HG03039 (cell line): ENCODE results near the gene PPIL4.

Source experiments
- ATAC-seq: cut with Tn5 transposase; IDR thresholded peaks from one replicate; pipeline ENCODE4 v1.9.1; 2021; ENCODE audit warnings: mild to moderate bottlenecking, moderate library complexity; ENCODE audit not compliant: unreplicated experiment

PPIL4 gene

DNA sequence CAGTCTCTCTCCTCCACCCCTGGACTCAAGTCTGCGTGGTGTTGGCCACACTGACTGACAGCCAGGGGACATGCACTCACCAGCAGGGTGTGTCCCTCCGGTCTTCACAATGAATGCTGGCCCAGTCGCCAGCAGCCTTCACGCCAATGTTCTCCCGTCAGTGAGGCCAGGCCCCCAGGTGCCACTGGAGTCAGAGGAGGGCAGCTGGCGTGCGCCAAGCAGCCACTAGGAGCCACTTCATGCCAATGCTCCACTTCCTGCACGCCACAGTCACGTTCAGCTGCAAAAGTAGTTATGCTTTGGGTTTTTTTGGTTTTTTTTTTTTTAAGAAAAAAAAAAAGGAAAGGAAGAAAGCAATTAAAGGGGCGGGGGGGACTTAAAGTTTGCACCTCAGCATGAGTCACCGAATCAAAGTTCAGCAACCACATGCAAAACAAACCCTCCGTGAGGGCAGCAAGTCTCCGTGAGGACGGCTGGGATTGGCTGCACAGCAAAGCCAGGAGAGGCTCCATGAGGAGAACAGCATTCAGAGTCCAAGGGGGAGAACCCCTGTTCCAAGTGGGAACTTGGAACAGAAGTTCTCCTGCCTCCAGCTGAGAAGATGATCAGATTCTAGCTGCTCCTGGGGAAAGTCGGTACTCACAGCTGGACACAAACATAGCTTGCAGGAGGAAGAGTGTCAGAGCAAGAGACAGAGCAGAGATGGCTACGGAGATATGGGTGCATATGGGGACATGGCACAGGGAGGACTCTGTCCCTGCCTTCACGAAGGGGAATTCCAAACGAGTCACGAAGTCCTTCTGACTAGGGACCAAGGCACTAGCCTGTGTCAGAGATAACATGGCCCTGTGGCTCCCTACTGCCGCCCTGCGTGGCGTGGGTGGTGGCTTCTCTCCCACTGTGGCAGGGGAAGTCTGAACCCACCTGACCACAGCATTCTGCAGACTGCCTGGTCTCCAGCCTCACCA is 60.8 kb downstream of the PPIL4 start, which contains the start of gene ZC3H12D:
ZC3H12D (minus strand) TSS at position 282 of the 968 bp plus-strand sequence. CDS start 10,471 bp downstream, outside the sequence.
- ATAC-seq, result no peak

- ATAC-seq, result no peak
These were observed 61.8 kb downstream of the PPIL4 start for GRCh38 chr6:149483849-149484655.

GRCh38 chr6:149483334-149483725 is 62.5 kb downstream of the PPIL4 start:
- ATAC-seq, result no peak

GRCh38 chr6:149482545-149483333 is 63.1 kb downstream of the PPIL4 start:
- ATAC-seq, result no peak

DNA sequence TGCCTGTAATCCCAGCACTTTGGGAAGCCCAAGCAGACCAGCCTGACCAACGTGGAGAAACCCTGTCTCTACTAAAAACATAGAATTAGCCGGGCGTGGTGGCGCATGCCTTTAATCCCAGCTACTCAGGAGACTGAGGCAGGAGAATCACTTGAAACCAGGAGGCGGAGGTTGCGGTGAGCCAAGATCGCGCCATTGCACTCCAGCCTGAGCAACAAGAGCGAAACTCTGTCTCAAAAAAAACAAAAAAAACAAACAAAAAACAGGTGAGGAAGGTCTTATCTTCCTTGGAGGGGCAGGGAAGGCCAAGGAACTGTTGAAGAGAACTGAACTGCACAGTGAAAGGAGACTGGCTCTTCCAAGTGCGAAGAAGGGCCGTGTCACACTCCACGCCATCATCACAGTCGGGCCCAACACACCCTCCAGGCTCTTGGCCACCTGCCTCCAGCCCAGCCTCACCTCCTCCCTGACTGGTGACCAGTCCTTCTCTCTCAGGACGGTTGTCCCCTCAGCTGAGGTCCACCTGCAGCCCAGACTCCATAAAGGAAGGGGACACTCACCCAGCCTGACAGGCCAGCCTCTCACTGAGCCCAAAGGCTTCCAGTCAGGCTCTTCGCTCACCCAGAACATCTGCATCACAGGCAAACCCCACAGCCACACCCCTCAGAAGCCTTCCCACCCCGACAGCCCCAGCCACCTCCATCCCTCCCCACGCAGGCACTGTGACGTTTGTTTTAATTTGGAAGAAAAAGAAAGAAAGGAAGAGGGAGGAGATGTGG is 65.2 kb downstream of the PPIL4 start:
- ATAC-seq, result no peak

GRCh38 chr6:149478631-149479314 is 67.1 kb downstream of the PPIL4 start:
- ATAC-seq, result no peak

GRCh38 chr6:149477544-149477943 is 68.3 kb downstream of the PPIL4 start:
- no peak for ATAC-seq

DNA sequence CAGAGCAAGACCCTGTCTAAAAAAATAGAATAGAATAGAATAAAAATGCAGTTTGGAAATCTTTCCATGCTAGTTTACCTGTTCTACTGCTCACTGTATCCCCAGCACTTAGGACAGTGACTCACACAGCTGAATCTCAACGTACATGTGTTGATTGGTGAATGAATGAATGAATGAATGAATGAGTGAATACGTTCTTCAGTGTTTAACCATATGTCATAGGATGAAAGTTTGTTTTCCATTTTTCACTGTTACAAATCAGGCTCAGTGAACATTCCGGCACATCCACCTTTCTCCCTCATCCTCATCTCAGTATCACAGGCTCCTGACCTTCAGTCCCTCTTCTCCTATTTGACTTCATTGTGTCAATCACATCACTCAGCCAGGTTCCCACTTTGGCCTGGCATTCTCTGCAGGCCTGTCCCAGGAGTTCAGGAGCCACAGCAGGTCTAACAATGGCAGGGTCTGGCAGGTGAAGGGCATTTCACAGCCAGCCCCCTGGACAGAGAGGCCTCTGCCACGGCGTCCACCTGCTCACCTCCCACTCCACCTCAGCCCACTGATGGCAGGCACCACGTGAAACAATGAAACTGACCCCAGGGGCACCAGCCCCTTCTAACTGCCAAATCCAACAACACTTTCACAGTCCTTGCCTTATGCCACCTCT is 68.9 kb downstream of the PPIL4 start:
- ATAC-seq, result no peak

DNA sequence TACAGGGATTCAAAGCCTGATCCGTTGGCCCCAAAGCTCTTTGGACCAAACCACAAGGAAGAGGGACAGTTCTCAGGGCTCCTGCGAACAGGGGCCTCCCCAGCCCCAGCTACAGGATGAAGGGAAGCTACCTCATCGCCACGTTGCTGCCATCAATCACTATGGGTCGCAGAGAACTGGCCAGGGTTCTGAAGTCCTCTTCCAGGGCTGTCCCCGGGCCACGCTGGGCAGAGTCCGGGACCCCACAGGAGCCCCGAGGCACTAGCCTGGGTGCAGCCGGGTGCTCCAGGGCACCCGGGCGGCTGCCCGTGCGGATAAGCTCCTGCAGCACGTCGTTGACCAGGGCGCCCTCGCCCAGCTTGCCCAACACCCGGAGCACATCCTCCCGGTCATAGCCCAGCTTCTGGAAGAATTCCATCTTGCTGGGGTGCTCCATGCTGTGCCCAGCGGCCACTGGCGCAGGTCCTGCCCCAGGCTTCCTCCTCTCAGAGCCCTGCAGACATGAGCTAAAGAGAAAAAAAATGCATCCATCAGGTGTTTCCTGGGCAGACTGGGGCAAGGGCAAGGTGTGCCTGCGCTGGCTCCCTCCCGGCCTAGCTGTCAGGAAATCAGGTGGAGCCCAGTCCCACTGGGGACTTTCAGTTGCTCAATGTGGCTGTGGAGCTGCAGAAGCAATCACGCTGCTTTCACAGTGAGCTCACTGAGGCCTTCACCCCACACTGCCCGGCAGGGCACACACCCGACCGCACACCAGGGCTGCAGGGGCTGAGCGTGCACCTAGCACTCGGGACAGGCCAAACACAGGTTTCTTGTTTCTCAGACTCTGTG is 71.5 kb downstream of the PPIL4 start:
- no peak for ATAC-seq

- no peak for ATAC-seq
These were observed 72.5 kb downstream of the PPIL4 start for GRCh38 chr6:149473080-149474052.

GRCh38 chr6:149472241-149472640 is 73.6 kb downstream of the PPIL4 start:
- ATAC-seq, result no peak

GRCh38 chr6:149471801-149472200 is 74.0 kb downstream of the PPIL4 start:
- ATAC-seq, result peak; percentile 32

GRCh38 chr6:149470948-149471347 is 74.9 kb downstream of the PPIL4 start:
- ATAC-seq, result no peak

GRCh38 chr6:149468179-149468578 is 77.7 kb downstream of the PPIL4 start:
- no peak for ATAC-seq

- ATAC-seq, result no peak
These were observed 78.6 kb downstream of the PPIL4 start for GRCh38 chr6:149467265-149467664.

DNA sequence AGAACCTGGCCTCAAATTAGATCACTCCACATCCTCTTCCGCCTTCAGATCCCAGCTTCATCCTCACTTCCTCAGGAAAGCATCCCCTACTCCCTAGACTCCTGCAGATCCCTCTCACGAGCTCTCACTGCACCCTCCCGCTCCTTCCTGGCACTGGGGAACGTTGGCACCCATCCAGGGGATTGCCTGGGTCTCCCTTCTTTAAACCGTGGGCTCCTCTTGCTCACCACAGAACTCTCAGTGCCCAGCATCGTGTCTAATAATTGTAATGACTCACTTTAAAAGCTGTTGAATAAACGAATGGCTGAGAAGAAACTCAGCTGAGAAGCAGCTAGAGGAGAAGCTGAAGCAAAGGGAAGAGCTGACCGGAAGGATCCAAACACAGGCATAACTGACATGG is 81.4 kb downstream of the PPIL4 start:
- ATAC-seq, result no peak

DNA sequence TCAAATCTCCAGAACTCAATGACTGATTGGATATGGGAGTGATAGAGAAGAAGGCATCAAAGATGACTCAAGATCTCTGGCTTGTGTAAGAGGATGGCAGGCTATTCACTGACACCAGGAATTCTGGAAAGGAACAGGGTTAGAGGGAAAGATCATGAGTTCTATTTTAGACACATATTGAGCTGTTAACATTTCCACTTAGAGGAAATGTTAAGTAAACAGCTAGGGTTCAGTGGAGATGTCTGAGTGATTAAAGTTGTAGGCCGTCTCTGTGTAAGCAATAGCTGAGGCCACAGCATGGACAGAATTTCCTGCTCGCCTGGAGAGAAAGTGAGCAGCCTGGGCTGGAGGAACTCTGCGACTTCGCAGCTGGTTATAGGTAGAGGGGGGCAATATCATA is 82.1 kb downstream of the PPIL4 start:
- ATAC-seq, result no peak
